HuH-7.5 (cell line): ENCODE data around the gene PPP2R5B.

ENCODE experiments used
- DNase-seq: peaks from one replicate; pipeline ENCODE4 v3.0.0; 2011; ENCODE audit warnings: low spot score

The PPP2R5B gene

DNA sequence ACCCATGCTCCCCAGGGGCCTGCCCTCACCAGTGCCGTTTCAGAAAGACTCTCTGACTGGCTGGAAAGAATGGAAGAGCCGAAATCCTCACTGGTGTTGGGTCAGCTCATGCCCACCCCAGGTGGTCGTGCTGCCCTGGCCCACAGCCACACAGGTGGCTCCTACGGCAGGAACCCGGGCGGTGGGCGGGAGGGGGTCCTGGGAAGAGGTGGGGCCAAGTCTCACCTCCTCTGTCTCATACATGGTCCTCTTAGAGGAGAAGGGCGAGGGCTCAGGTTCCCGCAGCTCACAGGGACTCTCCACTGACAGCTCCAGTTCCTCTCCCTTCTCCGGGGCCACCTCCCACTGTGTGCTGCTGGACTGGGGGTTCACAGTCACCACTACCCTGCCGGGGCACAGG, 15.7 kb upstream of the PPP2R5B start:
- DNase-seq, result no peak

DNA sequence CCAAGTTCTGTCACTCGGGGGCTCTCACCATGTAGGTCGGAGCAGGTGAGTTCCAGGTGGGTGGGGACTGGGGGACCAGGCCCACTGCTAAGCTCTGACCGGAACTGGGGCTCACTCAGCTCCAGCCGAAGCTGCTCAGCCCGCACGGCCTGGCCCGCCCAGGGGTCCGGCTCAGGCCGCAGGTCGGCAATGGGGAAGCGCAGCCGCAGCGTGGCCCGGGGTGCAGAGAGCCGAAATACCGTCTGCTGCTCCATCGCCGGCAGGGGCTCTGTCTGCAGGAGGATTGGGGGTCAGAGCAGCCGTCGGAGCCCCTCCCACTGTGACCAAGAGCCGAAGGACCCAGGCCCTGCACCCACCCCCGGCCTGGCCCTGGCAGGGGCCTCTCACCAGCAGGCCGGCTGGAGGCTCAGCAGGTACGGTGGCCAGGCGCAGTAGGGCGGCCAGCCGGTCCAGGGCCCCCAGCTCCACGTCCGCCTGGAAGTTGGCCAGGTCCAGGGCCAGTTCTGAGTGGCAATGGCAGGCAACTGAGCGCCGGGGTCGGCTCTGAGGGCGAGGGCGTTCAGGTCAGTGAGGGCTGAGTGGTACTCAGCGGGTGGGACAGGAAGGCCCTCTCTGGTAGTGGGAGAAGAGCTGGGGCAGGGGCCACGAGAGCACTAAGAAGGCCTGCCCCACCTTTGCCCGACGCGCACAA, 14.7 kb upstream of the PPP2R5B start:
- DNase-seq, result no peak

DNA sequence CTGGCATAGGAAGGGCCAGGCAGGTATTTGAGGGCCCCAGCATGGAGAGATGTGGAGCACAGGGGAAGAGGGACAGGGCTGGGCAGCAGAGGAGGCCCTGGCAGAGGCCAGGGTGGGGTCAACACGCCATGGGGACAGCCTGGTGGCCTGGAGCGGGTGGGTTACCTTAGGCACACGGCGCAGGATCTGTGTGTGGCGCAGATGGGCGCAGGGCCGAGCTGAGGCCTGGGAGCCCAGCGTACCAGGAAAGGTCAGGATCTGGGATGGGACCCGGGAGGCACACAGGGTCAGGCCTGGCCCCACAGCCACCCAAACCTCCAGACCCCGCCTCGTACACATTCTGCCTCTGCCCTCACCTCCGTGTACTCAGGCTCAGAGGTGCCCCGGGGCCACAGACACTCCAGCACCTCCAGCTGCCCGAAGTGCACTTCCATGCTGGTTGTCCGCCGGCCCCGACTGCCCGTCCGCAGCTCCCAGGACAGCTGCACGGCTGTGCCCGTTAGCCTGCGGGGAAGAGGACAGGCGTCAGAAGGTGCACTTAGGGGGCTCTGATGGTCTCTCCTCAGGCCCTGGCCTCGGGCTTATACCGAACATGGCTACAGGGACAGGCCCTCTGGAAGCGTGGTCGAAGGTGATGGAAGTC, 13.9 kb upstream of the PPP2R5B start:
- no peak for DNase-seq

DNA sequence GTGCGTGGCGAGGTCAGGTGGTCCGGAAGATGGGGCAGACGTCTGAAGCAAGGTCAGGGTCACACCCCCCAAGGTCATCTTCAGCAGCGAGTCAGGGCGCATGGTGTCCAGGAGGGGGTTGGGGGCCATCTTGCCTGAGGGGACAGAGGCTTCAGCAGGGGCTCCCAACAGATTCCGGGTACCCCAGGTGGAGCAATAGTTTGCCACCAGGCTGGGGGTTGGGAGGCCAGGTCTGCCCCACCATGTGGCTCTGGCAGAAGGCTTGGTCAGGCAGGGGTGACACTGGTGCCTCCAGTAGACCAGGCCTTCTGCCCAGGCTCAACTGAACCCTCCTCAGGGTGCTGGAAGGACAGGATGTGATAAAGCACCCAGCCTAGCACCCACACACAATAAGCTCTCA, 13.3 kb upstream of the PPP2R5B start:
- DNase-seq, result no peak

DNA sequence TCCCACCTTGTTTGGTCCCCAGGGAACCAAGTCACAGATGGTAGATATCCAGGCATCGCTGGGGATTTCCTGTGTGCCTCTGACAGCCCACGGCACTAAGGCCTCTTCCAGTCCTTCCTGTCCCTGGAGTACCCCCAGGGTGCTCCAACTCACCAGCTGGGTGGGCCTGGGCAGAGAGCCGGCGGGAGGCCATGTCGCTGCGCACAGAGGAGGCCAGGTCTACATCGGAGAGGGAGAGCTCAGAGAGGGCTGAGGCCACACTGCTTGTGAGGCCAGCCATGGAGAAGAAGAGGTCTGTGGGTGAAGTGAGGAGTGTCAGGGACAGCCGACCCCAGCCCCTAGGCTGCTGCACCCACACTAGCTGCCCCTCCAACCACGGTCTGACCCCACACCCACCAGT, 12.8 kb upstream of the PPP2R5B start:
- DNase-seq, result no peak

DNA sequence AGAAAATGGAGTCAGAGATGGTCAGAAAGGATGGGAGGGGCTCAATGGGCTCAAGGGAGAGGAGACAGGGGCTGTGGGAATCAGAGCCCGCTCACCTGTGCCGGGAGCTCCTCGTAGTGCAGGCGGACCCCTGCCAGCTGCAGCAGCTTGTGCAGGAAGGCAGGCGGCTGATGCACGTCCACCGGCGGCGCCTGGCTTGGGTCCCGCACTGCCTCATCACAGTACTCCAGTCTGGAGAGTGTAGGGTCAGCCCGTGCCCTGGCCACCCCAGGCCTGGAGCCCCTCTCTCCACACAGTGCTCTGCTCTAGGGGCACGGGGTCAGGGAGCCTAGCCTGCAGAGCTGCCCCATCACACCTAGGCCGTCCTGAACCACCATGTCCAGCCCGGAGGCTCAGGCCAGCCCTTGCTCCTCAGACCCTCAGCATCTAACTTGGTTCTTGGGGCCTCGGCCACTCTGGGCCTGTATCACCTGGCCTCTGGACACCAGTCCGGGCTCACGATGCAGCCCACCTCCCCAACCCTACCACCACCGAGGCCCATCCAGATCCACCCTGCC, 11.2 kb upstream of the PPP2R5B start:
- no peak for DNase-seq

DNA sequence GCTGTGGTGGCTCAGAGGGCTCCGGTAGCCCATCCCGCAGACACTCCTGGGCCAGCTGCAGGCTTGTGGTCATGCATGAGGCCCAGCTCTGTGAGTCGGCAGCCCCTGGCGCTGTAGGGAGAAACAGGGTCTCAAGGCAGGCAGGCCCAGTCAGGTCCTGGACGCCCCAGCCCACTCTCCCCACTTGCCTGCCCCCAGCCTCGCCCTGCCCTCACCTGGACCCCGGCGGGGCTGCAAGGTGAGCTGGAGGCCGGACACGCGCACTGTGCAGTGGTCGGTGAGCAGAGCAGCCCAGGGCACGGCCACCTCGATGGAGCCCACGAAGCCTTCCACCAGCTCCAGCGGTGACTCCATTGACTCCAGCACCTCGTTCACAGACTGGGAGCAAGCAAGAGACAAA, 10.4 kb upstream of the PPP2R5B start:
- no peak for DNase-seq

DNA sequence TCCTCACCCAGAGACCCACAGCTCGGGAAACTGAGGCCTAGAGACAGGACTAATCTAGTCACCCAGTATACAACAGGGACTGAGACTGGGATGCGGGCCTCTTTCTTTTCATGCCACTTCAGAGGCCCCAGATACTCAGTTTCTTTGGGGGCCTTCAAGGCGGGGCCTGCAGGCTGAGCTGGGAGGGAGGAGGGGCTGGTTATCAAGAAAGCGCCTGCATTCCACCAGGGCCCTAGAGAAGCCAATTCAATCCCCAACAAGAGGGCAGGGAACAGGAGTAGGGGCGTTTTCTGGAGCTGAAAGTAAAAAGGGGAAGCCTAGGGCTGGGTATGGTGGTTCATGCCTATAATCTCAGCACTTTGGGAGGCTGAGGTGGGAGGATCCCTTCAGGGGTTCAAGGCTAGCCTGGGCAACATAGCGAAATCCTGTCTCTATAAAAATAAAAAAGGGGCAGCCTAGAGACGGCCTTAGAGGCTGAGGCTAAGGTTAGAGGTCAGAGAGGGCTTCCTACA, 9.1 kb upstream of the PPP2R5B start:
- no peak for DNase-seq

DNA sequence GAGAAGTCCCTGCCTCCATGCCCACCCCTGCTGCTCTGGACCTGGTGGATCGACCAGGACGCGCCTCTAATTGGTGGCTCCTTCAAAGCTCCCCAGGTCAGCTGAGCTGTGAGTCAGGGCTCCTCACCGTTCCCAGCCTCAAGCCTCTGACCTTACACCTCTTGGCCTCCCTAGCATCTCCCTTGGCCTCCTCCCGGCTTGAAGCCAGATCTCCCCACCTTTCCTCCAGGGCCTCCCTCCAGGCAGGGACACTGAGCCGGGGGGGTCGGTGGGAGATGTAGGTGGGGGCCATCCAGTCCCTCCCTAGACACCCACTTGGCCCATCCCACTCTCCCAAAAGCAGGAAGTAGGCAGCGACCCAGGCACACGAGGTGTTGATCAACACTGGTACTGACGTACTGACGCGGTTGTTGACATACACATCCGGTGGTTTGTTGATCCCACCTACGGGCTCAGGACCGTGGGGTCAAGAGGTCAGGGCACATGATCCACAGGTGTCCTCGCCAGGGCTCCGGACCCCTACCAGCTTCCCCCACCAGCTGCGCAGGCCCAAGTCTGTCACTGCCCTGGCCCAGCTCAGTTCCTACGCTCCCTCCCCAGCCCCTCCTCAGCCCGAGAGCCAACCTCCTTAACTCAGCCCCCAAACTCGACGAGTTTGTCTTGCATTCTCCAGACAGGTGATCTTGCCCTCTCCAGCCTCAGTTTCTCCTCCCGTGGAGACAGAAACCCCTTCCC, 8.3 kb upstream of the PPP2R5B start:
- DNase-seq, result peak; percentile 71

DNA sequence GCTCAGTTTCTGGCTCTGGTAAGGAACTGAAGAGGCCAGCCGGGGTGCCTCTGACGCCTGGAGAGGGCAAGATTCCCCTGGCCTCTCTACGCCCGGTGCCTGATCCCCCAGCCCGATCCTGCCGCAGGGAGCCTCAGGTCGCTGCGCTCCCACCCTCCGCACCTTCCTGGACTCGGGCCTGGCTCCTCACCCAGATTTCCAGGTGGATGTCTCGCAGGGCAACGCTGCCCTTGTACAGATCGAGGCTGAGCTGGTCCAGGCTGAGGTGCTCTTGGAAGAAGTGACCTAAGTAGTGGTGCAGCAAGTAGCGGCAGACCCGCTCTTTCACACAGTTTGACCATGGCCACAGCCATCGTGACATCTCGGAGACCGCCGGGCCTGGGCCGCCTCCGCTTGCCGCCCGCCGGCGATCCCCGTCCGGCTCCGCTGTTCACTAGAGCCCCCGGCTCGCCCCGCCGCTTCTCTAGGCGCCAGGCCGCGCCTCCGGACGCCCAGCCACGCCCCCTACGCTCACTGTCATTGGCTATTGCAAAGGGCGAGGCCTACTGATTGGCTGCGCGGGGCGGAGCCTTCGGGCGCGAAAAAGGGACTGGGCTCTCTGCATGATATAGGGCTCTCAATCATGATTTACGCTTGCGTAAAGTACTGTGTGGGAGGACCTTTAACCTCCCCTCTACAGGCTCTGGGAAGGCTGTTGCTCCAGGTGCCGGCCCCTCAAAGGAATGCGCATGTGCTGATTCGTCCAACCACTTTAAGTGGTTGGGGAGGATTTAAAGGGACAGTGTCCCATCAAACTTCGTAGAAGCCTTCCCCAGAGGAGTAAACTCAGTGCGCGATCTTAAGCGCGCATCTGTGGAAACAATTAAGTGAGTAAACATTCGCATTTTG, 7.5 kb upstream of the PPP2R5B start, which contains the start of gene ATG2A:
Gene ATG2A (minus strand): TSS at position 435 of the 888 bp plus-strand sequence. CDS start 74 bp downstream, at position 361.
- peak; percentile 97 for DNase-seq

DNA sequence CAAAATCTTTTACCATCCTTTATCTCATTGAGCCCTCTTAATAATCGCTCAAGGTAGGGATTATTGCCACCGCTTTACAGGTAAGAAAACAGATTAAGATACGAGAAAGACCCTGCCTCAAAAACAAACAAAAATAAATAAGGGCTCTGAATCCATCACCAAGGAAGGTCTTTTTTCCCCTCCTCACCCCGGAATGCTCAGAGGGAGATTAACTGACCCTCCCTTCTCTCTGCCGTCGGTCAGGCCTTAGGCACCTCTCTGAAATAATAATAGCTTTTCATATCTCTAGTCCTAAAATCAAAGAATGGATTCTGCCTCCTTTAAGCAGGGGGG, 6.9 kb upstream of the PPP2R5B start:
- no peak for DNase-seq

DNA sequence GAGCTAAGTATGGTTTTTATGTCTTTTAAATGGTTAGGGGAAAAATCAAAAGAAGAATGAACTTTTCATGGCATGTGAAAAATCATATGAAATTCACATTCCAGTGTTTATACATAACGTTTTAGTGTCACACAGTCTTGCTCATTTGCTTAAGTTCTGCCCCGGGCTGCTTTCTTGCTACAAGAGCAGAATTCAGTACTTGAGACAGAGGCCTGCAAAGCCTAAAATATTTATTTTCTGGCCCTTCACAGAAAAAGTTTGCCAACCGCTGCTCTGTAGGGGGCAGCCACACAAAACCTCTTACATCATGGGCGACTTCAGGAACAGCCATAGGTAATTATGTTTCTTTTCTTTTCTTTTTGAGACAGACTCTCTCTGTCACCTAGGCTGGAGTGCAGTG, 6.5 kb upstream of the PPP2R5B start:
- no peak for DNase-seq

DNA sequence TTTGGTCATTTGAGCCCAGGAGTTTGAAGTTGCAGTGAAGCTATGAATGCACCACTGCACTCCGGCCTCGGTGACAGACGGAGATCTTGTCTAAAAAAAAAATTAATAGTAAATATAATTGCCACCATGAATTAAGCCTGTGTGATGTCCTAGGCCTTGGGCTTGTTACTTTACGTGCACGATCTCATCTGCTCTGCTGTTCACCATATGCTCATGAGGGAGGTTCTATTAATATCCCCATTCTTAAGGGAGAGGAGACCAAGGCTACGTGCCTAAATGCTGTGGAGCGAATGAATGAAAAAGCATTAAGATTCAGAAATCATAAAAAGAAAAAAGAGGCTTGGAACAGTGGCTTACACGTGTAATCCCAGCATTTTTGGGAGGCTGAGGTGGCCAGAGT, 4.9 kb upstream of the PPP2R5B start:
- DNase-seq, result no peak

DNA sequence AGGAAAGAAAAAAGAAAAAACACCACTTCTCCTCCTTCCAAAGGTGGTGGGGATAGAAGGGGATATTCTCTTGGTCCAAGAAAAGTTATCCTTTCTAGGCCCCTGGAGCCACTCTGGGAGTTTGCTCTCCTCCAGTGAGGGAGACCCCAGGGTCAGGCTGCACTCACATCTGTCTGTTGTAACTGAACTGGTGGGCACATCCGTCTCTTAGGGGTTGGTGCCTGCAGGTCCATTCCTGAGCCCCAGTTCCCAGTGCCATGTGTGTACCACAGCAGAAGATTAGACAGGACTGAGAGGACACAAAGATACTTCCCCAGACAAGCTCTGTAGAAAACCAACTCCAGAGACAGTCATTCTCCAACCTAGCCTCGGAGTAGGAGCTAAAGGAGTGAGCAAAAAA, 4.4 kb upstream of the PPP2R5B start:
- no peak for DNase-seq

DNA sequence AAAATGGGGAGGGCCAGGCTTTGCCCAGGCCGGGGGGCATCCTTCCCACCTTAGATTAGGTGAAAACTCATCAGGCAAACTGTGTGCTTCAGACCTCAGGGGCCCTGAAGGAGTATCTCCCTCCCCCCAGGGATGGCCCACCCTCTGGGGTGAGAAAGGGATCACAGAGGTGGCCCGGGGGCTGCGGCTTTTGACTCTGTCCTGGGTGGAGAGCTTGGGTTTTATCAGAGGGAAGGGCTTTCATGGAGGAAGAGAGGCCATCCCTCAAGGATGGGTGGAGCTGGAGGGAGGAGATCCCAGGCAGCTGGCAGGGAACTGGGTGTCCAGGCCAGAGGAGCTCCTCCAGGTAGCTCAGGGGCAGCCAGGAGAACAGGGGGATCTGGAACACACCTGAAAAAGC, 3.1 kb upstream of the PPP2R5B start:
- DNase-seq, result no peak

DNA sequence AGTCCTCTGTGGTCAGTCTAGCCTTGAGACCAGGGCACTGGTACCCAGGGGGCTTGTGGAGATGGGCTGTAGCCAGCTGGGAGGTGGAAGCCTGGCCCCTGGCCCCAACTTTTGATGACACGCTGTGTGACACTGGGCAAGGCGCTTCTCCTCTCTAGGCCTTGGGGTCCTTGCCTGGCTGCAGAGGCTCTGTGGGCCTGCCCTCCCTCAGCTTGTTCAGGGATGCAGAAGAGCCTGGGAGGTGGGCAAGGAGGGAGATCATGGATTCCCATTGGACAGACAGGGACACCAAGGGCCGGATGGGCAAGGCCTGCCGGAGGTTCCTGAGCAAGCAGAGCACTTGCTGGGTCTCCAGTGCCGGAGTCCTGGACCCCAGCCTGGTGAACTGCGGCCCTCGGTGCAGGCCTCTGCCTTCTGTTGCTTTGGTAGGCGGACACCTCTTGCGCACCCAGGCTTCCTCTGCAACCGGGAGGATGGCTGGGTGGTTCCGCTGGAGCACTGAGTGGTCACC, 1.3 kb upstream of the PPP2R5B start:
- no peak for DNase-seq

DNA sequence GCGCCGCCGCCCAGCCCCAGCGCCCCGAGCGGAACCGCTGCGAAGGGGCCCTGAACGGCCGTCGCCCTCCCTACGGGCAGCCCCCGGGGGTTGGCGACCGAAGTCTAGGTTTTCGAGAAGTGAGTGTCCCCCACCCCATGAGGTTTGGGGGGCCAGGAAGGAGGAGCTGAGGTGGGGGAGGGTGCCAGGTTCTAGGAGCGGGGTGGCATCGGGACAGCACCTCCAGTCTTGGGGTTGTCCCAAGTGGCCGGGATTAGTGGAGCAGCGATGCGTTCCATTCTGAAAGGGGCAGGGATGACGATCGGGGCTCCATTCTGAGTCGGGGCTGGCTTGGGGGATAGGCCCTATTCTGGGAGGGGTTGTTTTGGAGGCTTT, 408 bp downstream of the PPP2R5B start:
- DNase-seq, result peak; percentile 47

DNA sequence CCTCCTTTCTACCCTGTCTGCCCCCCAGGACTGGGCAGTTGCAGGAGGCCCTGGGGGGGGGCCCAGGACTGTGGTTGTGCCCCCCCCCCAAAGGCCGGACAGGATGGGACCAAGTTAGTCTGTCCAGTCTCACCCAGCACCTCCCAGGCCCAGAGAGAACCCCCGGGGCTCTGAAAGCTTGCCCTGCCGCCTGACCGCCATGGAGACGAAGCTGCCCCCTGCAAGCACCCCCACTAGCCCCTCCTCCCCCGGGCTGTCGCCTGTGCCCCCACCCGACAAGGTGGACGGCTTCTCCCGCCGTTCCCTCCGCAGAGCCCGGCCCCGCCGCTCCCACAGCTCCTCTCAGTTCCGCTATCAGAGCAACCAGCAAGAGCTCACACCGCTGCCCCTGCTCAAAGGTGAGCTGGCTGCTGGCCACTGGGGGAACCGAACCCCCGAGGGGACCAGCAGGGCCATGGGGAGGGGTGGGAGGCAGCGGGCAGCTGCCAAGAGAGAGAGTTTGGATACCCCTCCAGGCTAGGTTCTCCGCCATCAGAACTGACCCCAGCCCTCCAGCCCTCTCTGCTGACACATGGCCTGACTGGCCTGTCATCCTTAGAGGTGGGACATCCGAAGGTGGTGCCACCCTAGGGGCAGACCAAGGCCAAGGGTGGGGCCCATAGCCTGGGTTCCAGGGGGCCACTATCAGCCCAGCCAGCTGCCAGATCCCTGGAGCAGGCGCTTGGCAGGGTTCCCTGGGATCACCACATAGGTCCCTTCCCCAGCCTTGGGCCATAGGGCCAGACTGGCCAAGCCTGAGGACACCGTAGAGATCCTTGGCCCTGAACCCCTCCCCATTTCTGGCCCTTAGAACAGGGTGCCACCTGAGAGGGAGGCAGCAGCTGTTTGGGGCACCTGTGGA, 1.3 kb downstream of the PPP2R5B start:
- no peak for DNase-seq

DNA sequence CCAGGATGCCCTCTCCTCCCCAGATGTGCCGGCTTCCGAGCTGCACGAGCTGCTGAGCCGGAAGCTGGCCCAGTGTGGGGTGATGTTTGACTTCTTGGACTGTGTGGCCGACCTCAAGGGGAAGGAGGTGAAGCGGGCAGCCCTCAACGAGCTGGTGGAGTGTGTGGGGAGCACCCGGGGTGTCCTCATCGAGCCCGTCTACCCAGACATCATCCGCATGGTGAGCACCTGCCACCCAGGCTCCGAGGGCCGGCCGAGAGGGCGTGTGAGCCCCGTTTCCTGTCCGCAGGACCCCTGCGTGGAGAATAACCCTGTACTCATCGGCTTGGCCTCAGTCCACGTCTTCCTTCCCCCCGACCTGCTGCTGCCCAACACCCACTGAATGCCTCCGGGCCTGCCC, 2.2 kb downstream of the PPP2R5B start:
- no peak for DNase-seq

DNA sequence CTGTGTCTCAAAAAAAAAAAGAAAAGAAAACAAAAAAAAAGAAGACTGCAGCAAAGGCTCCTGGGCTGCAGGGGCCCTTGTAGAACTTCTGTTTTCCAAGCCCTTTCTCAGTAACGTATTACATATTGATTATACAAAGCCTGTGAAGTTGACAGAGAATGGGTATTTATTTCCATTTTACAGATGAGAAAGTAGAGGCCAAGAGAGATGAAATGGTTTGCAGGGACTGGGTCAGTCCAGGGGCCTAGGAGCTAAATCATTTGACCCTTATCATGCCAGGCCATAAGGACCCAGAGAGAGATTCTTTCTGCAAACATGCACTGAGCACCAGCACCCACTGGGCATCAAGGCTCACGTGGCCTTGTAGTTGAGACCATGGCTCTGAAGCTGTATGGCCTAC, 4.5 kb downstream of the PPP2R5B start:
- DNase-seq, result no peak

DNA sequence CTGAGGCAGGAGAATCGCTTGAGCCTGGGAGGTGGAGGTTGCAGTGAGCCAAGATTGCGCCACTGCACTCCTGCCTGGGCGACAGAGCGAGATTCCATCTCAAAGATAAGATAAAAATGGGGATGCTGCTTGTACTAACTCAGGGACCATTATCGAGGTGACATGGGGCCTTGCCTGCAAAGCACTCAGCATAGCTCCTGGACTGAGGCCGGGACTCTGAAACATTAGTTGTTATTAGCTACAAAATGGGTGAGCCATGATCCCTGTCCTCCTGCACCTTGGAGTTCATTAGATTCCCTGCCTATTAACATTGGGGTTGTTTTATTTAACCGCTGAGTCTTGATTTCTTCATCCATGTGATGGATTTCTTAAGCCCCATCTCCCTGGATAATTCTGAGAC, 5.1 kb downstream of the PPP2R5B start:
- no peak for DNase-seq
